ENCODE measurements around the gene ZBTB18.
"Not testable (repeated sequence)": the region's sequence is repeated elsewhere in the genome, so short reads cannot be mapped to it uniquely, and the experiment has no call there.

Gene ZBTB18

GRCh38 chr1:244050835-244051444 is at the start of gene ZBTB18:
TSS of gene ZBTB18 (plus strand) at chr1:244051283. CDS start at chr1:244051432, 149 bp downstream.
- no peak for DNase-seq (ENCODE audit: low read depth, low spot score)
- H3K27ac ChIP-seq, result no peak within 1 kb of the TSS

GRCh38 chr1:244002721-244003120 is 48.4 kb upstream of the ZBTB18 start:
- no peak for DNase-seq (ENCODE audit: low read depth, low spot score)
- H3K27ac ChIP-seq, result no peak overlapping the region

GRCh38 chr1:244005455-244005854 is 45.6 kb upstream of the ZBTB18 start:
- DNase-seq (ENCODE audit: low read depth, low spot score), result no peak
- no peak overlapping the region for H3K27ac ChIP-seq

- H3K27ac ChIP-seq, result no peak overlapping the region
- DNase-seq (ENCODE audit: low read depth, low spot score), result no peak
These were observed 44.6 kb upstream of the ZBTB18 start for GRCh38 chr1:244006381-244006901.

GRCh38 chr1:244006961-244007360 is 44.1 kb upstream of the ZBTB18 start:
- H3K27ac ChIP-seq, result no peak overlapping the region
- no peak for DNase-seq (ENCODE audit: low read depth, low spot score)

- DNase-seq (ENCODE audit: low read depth, low spot score), result no peak
- H3K27ac ChIP-seq, result no peak overlapping the region
These were observed 40.9 kb upstream of the ZBTB18 start for GRCh38 chr1:244010191-244010590.

- no peak for DNase-seq (ENCODE audit: low read depth, low spot score)
- H3K27ac ChIP-seq, result no peak overlapping the region
These were observed 40.4 kb upstream of the ZBTB18 start for GRCh38 chr1:244010703-244011123.

GRCh38 chr1:244011271-244011670 is 39.8 kb upstream of the ZBTB18 start:
- no peak overlapping the region for H3K27ac ChIP-seq
- no peak for DNase-seq (ENCODE audit: low read depth, low spot score)

- H3K27ac ChIP-seq, result no peak overlapping the region
- DNase-seq (ENCODE audit: low read depth, low spot score), result no peak
These were observed 39.3 kb upstream of the ZBTB18 start for GRCh38 chr1:244011786-244012185.

- H3K27ac ChIP-seq, result no peak overlapping the region
- peak; percentile 2 for DNase-seq (ENCODE audit: low read depth, low spot score)
These were observed 38.9 kb upstream of the ZBTB18 start for GRCh38 chr1:244012202-244012601.

GRCh38 chr1:244013100-244013499 is 38.0 kb upstream of the ZBTB18 start:
- DNase-seq (ENCODE audit: low read depth, low spot score), result no peak
- H3K27ac ChIP-seq, result no peak overlapping the region

GRCh38 chr1:244014862-244015261 is 36.2 kb upstream of the ZBTB18 start:
- H3K27ac ChIP-seq; DNase-seq (ENCODE audit: low read depth, low spot score): not testable (repeated sequence)

- no peak for DNase-seq (ENCODE audit: low read depth, low spot score)
These were observed 31.0 kb upstream of the ZBTB18 start for GRCh38 chr1:244019982-244020485.

GRCh38 chr1:244021427-244021826 is 29.7 kb upstream of the ZBTB18 start:
- no peak for DNase-seq (ENCODE audit: low read depth, low spot score)
- no peak overlapping the region for H3K27ac ChIP-seq

More at GRCh38 chr1:244019982-244020485, 31.0 kb upstream of the ZBTB18 start:
- H3K27ac ChIP-seq, result no peak overlapping the region

GRCh38 chr1:244022311-244022710 is 28.8 kb upstream of the ZBTB18 start:
- no peak overlapping the region for H3K27ac ChIP-seq
- no peak for DNase-seq (ENCODE audit: low read depth, low spot score)

GRCh38 chr1:244022864-244023440 is 28.1 kb upstream of the ZBTB18 start:
- DNase-seq (ENCODE audit: low read depth, low spot score), result no peak
- no peak overlapping the region for H3K27ac ChIP-seq

- no peak overlapping the region for H3K27ac ChIP-seq
- DNase-seq (ENCODE audit: low read depth, low spot score), result no peak
These were observed 23.5 kb upstream of the ZBTB18 start for GRCh38 chr1:244027491-244028145.

GRCh38 chr1:244028701-244029100 is 22.4 kb upstream of the ZBTB18 start:
- DNase-seq (ENCODE audit: low read depth, low spot score), result no peak
- H3K27ac ChIP-seq, result no peak overlapping the region

- no peak overlapping the region for H3K27ac ChIP-seq
- DNase-seq (ENCODE audit: low read depth, low spot score), result no peak
These were observed 22.0 kb upstream of the ZBTB18 start for GRCh38 chr1:244029124-244029523.

GRCh38 chr1:244030481-244031040 is 20.5 kb upstream of the ZBTB18 start:
- no peak overlapping the region for H3K27ac ChIP-seq
- DNase-seq (ENCODE audit: low read depth, low spot score), result no peak

- no peak for DNase-seq (ENCODE audit: low read depth, low spot score)
- H3K27ac ChIP-seq, result no peak overlapping the region
These were observed 15.7 kb upstream of the ZBTB18 start for GRCh38 chr1:244035358-244035757.
